Measurements from ENCODE around the gene POTEM.
"Not testable (repeated sequence)": the region's sequence is repeated elsewhere in the genome, so short reads cannot be mapped to it uniquely, and the experiment has no call there.

POTEM gene

GRCh38 chr14:19038060-19038664, 70.9 kb downstream of the POTEM start:
- not testable (repeated sequence) for DNase-seq

GRCh38 chr14:19038785-19039184, 71.6 kb downstream of the POTEM start:
- DNase-seq, result not testable (repeated sequence)

GRCh38 chr14:19043384-19043783, 76.2 kb downstream of the POTEM start:
- DNase-seq, result not testable (repeated sequence)

Measured in activated gamma-delta T cell treated with Interleukin-2 at 50 U/mL for 16 hours (primary cell).